Gastrocnemius medialis (tissue), 4 donors: ENCODE results near the gene PSMD11.

Source experiments
- CTCF ChIP-seq, 5 experiments: fragments of 450-650 bp in 3 of 5; fragments of 200-600 bp in 2 of 5; sonication (generic) in 2 of 5; IDR thresholded peaks in 4 of 5; conservative IDR thresholded peaks in 1 of 5; 1 replicate in 4 of 5; 2 replicates in 1 of 5; pipeline ENCODE4 v1.5.1; 2016 to 2019; ENCODE audit warnings: antibody characterized with exemption in 5 of 5, mild to moderate bottlenecking in 3 of 5, moderate library complexity in 3 of 5
- POLR2A ChIP-seq, 2 donors: fragments of 450-650 bp; IDR thresholded peaks; one replicate each; pipeline ENCODE4 v1.6.1; 2017; ENCODE audit warnings: antibody characterized with exemption in 2 of 2, mild to moderate bottlenecking in 2 of 2, moderate library complexity in 2 of 2

DNA sequence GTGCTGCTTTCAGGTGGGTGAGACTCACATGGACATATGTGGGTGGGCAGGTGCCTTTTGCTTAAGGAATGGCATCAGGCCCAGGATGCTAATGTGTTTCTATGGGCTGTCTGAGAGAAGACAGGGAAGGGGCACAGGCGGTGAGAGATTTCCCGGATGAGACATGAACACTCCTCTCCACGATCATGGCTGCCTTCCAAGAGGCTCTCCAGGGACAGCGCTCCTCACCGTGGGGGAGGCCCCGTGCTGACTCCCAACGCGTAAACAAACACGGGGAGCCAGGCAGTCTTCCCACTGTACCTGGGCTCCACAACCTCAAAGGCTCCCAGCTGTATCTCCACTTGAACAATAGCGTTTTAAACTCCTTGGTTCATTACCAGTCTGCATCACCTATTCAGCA, 85.3 kb downstream of the PSMD11 start:
- no peak for TF ChIP-seq CTCF (IDR thresholded peaks at IDR 0.05 in 4 of 5, conservative IDR thresholded peaks at IDR 0.05 in 1 of 5)
- no peak for TF ChIP-seq POLR2A (IDR thresholded peaks at IDR 0.05)
